AG09319 (cell line): ENCODE measurements around the gene NEK2.

ENCODE experiments used
- DNase-seq: peaks from one replicate; pipeline ENCODE4 v3.0.0-alpha.2; 2010; ENCODE audit warnings: low read depth; ENCODE audit errors: extremely low read depth
- CTCF ChIP-seq: IDR thresholded peaks from 2 replicates; pipeline ENCODE4 v1.5.1; 2011; ENCODE audit warnings: low read depth, mild to moderate bottlenecking, inconsistent platforms, low read length, moderate library complexity

Gene NEK2

DNA sequence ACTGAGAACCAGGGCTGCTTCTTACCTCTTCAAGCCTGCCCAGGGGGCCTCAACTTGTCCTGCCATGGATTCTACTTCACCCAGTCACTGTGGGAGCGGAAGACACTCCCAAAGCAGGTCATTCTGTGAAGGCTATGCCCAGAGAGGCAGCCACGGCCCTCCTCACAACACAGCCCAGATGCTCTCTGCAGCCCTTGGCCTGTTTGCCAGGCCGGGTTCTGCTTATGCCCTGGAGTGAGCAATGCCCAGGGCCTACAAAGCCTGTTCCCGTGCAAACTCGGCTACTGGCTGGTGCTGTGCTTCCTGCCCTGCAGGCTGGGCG, 62.7 kb downstream of the NEK2 start:
- TF ChIP-seq CTCF = no peak
- DNase-seq = no peak
